ENCODE data around the gene DGCR2.
"Not testable (repeated sequence)": the region's sequence is repeated elsewhere in the genome, so short reads cannot be mapped to it uniquely, and the experiment has no call there.

Gene DGCR2

GRCh38 chr22:19056951-19057401 is 65.2 kb downstream of the DGCR2 start:
- no peak for DNase-seq
- Histone ChIP-seq H3K4me1 (no peaks in the 10 kb centered on the region), H3K27me3 (no peaks in the 10 kb centered on the region), H3K4me3 (ENCODE audit: low read depth, low read length) (no peak overlapping the region), H3K36me3 (peaks cover 15% of the 10 kb centered on the region), H3K9me3 (no peaks in the 10 kb centered on the region)
- TF ChIP-seq, protein P1, sequence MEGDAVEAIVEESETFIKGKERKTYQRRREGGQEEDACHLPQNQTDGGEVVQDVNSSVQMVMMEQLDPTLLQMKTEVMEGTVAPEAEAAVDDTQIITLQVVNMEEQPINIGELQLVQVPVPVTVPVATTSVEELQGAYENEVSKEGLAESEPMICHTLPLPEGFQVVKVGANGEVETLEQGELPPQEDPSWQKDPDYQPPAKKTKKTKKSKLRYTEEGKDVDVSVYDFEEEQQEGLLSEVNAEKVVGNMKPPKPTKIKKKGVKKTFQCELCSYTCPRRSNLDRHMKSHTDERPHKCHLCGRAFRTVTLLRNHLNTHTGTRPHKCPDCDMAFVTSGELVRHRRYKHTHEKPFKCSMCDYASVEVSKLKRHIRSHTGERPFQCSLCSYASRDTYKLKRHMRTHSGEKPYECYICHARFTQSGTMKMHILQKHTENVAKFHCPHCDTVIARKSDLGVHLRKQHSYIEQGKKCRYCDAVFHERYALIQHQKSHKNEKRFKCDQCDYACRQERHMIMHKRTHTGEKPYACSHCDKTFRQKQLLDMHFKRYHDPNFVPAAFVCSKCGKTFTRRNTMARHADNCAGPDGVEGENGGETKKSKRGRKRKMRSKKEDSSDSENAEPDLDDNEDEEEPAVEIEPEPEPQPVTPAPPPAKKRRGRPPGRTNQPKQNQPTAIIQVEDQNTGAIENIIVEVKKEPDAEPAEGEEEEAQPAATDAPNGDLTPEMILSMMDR (IDR thresholded peaks at IDR 0.05; ENCODE audit: low read depth, low read length): no peak

DNA sequence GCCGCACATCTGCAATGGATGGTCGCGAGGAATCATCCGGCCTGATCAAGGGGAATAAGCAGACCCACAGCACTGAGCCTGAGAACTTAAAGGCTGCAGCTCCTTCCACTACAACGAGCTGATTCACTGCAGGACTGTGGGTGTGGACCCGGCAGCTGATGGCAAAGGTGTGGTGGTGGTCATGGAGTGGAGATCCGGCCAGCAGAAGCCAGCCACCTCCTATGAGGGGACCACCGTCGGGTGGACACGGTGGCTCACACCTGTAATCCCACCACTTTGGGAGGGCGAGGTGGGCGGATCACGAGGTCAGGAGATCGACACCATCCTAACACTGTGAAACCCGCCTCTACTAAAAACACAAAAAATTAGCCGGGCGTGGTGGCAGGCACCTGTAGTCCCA is 66.4 kb downstream of the DGCR2 start:
- DNase-seq: no peak
- TF ChIP-seq, protein P1 (IDR thresholded peaks at IDR 0.05; ENCODE audit: low read depth, low read length): no peak
- Histone ChIP-seq H3K9me3 (no peaks in the 10 kb centered on the region), H3K27me3 (no peaks in the 10 kb centered on the region), H3K36me3 (peaks cover 15% of the 10 kb centered on the region), H3K4me3 (ENCODE audit: low read depth, low read length) (no peak overlapping the region), H3K4me1 (no peaks in the 10 kb centered on the region)

- no peaks in the 10 kb centered on the region for H3K9me3 ChIP-seq
- peaks cover 29% of the 10 kb centered on the region for H3K36me3 ChIP-seq
- TF ChIP-seq, protein P1 (IDR thresholded peaks at IDR 0.05; ENCODE audit: low read depth, low read length): no peak
- H3K4me1 ChIP-seq: no peaks in the 10 kb centered on the region
- no peaks in the 10 kb centered on the region for H3K27me3 ChIP-seq
- no peak for DNase-seq
- H3K4me3 ChIP-seq (ENCODE audit: low read depth, low read length): no peak overlapping the region
Measured at GRCh38 chr22:19052941-19053541, 69.2 kb downstream of the DGCR2 start.

- no peak overlapping the region for H3K4me3 ChIP-seq (ENCODE audit: low read depth, low read length)
- H3K36me3 ChIP-seq: peaks cover 44% of the 10 kb centered on the region
- H3K27me3 ChIP-seq: no peaks in the 10 kb centered on the region
- TF ChIP-seq, protein P1 (IDR thresholded peaks at IDR 0.05; ENCODE audit: low read depth, low read length): no peak
- H3K9me3 ChIP-seq: no peaks in the 10 kb centered on the region
- H3K4me1 ChIP-seq: no peaks in the 10 kb centered on the region
- DNase-seq: no peak
Measured at GRCh38 chr22:19051381-19052072, 70.7 kb downstream of the DGCR2 start.

DNA sequence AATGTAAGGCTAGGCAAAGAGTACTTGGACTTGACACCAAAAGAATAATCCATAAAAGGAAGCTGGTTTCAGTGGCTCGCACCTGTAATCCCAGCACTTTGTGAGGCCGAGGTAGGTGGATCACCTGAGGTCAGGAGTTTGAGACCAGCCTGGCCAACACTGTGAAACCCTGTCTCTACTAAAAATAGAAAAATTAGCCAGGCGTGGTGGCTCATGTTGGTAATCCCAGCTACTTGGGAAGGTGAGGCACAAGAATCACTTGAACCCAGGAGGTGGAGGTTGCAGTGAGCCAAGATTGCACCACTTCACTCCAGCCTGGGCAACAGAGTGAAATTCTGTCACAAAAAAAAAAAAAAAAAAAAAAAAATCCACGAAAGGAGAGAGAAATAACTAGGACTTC is 71.4 kb downstream of the DGCR2 start:
- H3K36me3 ChIP-seq: peaks cover 46% of the 10 kb centered on the region
- H3K27me3 ChIP-seq; H3K9me3 ChIP-seq; DNase-seq; H3K4me3 ChIP-seq (ENCODE audit: low read depth, low read length); H3K4me1 ChIP-seq: not testable (repeated sequence)

DNA sequence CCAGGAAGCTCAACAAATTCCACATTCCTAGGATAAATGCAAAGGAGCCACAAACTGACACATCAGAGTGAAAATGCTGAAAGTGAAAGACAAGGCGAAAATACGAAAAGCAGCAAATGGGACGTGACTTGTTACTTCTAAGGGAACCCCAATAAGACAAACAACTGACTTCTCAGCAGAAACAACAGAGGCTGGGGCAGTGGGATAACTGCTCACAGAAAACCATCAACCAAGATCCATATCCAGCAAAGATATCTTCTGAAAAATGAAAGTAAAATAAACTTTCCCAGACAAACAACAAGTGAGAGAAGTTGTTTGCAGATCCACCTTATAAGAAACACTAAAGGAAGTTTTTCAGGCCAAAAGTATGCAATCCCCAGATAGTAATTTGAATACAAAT is 72.1 kb downstream of the DGCR2 start:
- Histone ChIP-seq H3K27me3 (no peaks in the 10 kb centered on the region), H3K36me3 (peaks cover 46% of the 10 kb centered on the region), H3K4me3 (ENCODE audit: low read depth, low read length) (no peak overlapping the region), H3K9me3 (no peaks in the 10 kb centered on the region), H3K4me1 (no peaks in the 10 kb centered on the region)
- DNase-seq: no peak
- TF ChIP-seq, protein P1 (IDR thresholded peaks at IDR 0.05; ENCODE audit: low read depth, low read length): no peak
